SJSA1 (cell line): ENCODE measurements around the gene NPC1L1. TPM values are rescaled to one million over a fixed set of nuclear protein-coding genes. Genes with fewer than 3 reads are reported as not detected.

ENCODE experiments used
- total RNA-seq: library from RNA; depleted of rRNA; stranded (reverse); fragments of >200 nt; shearing (Covaris generic); gene quantifications from 2 replicates; pipeline ENCODE4 v1.2.3, GENCODE V29; 2014; rRNA removed

Gene NPC1L1
- total RNA-seq, 1 experiment from 2014 or later: not detected

Other genes starting within 250 kb of the NPC1L1 start
- gene CAMK2B, start 215.7 kb downstream of the NPC1L1 start, total RNA-seq: not detected in 2 replicates
- 34.4 and 56.5 TPM in 2 replicates for gene NUDCD3, start 50.7 kb downstream of the NPC1L1 start, total RNA-seq
- gene DDX56, start 32.6 kb upstream of the NPC1L1 start, total RNA-seq: 67.9 and 72.3 TPM in 2 replicates
- 108 and 164 TPM in 2 replicates for gene TMED4, start 40.9 kb upstream of the NPC1L1 start, total RNA-seq
- 38.4 and 51.3 TPM in 2 replicates for gene OGDH, start 65.3 kb upstream of the NPC1L1 start, total RNA-seq
- gene ZMIZ2, start 207.5 kb upstream of the NPC1L1 start, total RNA-seq: 6.7 and 6.8 TPM in 2 replicates